HG03575 (cell line): Measurements from ENCODE around the gene SEMA7A.
A peak's percentile ranks its signal among the peaks of the same experiment; 100 is the strongest.
"Not testable (repeated sequence)": the region's sequence is repeated elsewhere in the genome, so short reads cannot be mapped to it uniquely, and the experiment has no call there.

Source experiments
- ATAC-seq: cut with Tn5 transposase; IDR thresholded peaks from one replicate; pipeline ENCODE4 v1.9.1; 2021; ENCODE audit not compliant: unreplicated experiment, insufficient number of reproducible peaks, low FRiP score; ENCODE audit errors: extremely low read depth

The SEMA7A gene

DNA sequence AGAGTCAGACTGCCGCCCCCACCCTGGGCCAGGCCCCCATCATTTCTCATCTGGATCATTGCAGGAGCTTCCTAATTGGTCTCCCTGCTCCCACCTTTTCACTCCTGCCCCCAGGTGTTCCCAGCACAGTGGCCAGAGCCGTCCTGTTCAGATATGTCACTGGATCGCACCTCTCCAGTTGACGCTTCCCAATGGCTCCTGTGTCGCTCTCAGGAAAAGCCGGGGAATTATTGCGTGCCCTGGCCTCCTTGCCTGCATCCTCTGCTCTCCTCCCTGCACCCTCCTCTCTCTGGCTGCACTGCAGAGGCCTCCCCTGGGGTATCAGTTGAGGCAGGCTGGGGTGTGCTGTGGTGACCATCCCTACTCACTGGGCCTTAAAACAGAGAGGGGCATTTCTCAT, 40.9 kb downstream of the SEMA7A start:
- ATAC-seq = no peak

GRCh38 chr15:74392451-74392830, 41.3 kb downstream of the SEMA7A start:
- no peak for ATAC-seq

- ATAC-seq = no peak
Observed at GRCh38 chr15:74391582-74392450, 41.9 kb downstream of the SEMA7A start.

- ATAC-seq = no peak
Observed at GRCh38 chr15:74390647-74391288, 43.0 kb downstream of the SEMA7A start.

GRCh38 chr15:74390049-74390646, 43.6 kb downstream of the SEMA7A start:
- not testable (repeated sequence) for ATAC-seq

DNA sequence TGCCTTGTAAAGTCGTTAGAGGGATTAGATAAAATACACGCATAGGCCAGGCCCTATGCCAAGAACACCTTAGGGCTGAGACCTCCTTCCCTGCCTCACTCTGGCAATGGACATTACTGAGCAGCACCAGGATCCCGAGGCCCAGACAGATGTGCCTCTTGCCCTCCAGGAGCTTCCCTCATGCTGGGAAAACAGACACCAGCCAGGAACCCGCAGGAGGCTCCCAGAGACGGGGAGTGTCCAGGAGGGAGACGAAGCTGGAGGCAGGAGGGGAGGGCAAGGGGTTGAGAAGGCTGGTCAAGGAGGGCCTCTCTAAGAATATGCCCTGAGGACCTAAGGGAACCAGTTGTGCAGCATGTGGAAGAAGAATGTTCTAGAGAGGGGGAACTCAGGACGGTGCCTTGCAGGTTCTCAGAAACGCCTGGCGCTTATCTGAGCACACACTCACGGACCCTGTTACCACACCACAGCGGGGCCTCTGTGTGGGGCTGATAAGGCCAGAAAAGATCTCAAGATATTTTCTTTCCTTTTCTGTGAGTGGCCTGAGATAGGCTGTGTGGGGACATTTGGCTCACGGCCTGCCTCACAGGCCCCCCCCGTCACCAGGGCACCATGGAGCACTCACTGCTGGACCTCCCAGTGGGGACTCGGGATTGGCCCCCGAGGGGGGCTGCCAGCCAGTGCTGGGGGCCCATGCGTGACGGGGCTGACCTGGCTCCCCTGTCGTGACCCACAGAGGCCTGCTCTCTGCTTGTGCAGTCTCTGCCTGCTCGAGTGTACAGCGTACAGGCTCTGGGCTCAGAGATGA, 44.3 kb downstream of the SEMA7A start:
- ATAC-seq = no peak

DNA sequence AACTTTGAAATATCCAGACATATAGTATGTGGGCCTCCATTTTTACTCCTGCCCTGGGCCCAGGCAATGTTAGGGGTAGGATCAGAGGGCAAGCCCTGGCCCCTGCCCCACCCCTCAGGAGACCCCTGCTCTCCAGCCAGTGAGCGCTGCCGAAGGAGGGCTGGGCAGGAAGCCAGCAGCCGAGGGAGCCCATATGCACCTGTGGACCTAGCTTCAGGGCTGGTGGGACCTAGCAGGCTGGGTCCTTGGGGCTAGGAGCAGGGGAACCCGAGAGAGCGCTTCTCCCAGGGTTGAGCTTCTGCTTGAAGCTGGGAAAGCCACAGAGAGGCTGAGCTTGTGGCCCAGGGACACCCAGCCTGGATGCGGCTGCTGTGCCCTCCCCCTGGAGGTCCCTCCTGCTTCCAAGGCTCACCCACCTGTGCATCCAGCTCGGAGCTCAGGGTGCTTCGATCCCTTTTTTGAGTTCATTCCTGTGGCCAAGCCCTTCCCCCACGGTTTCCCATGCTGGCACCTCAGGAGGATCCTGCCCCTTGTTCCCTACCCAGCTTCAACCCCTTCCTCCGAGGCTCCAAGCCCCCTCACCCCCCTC, 45.3 kb downstream of the SEMA7A start:
- no peak for ATAC-seq

DNA sequence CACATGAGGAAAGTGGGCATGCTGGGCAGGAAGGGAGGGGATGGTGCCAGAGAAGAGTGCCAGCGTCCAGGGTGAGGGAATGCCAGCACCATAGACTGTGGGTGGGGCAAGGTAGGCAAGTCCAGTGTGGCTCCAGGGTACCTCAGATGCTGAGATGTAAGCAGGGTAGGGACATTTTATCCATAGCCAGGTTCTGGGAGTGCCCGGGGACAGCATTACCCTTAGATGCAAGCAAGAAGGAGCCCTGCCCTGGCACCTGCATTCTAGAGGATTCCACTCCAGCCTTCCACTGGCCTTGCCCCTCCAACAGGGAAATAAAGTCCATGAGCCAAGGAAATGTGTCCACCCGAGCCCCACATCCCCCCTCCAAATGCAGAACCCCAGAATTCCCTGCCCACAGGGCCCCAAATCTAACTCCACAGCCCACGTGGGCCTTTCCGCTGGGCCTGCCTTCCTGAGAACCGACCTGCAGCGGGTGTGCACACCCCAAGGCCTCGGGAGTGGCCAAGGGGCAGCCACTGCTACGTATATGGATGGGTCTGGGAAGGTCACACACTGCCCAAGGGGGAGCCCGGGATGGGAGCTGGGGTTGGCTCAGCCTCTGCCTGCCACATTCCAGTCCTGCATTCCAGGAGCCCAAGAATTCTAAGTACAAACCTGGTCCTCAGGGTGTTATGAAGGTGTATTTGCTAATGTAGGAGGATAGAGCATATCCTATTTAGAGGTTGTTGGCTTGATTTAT, 46.0 kb downstream of the SEMA7A start:
- no peak for ATAC-seq

DNA sequence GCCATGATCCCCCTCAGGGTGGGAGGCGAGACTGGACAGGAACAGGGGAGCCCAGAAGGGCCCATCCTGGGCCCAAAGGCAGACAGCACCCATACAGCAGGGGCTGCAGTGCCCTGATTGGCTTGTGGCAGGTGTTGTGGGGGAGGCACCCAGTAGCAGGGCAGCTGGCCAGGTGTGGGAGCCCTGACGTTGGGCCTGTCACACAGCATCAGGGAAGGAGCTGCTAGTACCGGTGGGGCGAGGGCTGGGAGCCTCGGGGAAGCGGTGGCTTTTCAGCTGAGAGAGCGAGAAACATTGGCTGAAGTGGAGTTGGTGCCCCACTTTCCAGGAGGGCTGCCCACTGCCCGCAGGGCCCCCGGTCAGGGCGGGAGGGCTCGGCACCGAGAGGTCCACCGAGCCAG, 46.6 kb downstream of the SEMA7A start:
- ATAC-seq = no peak

DNA sequence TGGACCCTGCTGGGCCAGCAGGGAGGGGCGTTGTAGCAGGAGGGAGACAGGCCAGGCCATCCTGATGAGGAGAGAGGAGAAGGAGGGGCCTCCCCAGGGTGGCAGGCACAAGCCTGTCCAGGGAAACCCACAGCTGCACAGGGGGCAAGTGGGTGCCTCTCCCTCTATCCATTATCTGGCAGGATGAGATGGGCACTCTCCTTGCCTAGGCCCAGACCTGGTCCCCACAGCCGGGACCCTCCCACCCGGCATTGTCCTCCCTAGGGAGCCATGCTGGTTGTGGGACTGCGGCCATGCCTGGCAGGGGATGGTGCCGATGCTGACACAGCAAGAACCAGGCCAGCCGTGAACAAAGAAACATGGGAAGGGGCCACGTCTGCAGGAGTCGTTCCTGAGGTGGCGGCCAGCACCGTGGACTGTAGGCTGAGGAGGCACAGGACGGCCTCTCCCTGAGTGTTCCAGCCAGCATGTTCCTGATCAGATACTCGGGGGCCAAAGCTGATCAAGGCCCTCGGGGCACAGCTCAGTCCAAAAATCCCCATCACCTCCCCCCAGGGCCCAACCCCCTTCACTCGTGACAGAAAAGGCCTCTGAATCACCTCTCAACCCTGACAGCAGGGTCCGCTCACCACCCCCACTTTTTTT, 47.1 kb downstream of the SEMA7A start:
- ATAC-seq = no peak

GRCh38 chr15:74385733-74386132, 48.0 kb downstream of the SEMA7A start:
- no peak for ATAC-seq

GRCh38 chr15:74384881-74385643, 48.7 kb downstream of the SEMA7A start:
- ATAC-seq = no peak

DNA sequence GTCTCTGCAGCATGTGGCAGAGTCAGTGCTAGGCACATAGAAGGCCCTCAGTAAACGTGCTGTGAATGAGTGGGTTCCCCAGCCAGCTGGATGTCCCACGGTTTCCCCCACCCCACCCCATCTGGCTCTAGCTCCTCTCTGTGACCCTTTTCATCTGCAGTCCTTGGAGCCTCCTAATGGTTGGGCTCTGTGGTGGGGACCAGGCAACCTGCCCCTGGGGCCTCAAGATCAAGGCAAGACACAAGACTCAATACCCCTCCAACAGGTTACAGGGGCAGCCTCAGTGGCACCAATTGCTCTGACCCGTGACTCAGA, 49.2 kb downstream of the SEMA7A start:
- no peak for ATAC-seq

DNA sequence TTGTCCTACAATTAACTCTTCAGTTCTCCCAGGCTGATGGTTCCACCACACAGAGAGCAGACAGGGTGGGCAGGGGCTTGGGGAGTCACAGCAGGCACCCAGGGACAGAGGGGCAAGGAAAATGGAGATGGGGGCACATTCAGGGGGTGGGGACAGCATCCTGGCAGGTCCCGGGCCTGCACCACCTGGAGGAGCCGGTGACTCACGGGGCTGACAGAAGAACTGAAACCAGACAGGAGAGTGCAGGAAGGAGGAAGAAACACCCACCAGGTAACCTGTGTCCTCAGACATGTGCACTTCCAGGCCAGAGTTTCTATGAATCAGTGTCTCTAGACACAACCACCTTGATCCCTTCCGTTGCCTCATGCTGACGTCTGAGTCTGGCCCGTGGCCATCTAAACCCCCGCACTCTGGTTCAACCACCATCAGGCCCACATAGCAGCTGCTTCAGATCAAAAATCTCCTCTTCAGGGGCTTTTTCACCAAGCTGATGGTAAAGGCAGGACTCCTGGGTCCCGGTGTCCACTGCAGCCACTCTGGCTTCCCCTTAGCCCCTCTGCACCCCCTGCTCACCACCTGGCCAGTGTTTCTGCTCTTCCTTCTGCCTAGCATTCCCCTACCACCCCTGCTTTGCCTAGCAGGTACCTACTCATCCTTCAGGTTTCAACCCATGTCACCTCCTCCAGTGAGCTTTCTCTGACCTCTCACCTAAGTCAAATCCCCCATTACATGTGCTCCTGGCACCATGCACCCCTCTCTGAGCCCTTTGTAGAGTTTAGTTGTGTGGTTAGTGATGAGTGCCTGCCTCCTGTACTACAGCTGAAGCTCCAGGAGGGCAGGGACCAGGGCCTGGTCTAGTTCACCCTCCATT, 49.8 kb downstream of the SEMA7A start:
- peak; percentile 24 for ATAC-seq

DNA sequence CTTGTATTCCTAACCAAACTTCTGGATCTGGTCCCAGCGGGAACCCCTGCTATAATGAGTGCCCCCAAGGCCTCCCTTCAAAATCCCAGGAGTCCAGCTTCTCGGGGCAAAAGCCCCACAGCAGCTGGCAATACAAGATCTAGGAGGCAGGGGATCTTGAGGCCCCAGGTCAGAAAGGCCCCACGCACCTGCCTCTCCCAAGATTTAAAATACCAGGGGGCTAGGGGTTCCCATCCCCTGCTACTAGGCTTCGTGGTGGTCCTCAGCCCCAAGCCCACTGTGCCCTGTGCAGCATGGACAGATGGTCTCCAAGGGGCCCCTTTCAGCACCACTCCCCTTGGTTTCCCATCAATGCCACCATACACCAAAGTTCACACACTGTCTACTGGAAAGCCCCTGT, 50.5 kb downstream of the SEMA7A start:
- no peak for ATAC-seq

- no peak for ATAC-seq
Observed at GRCh38 chr15:74382004-74382816, 51.5 kb downstream of the SEMA7A start.
